ENCODE data around the gene XRCC3. TPM values are rescaled to one million over a fixed set of nuclear protein-coding genes. Genes with fewer than 3 reads are reported as not detected.

Gene XRCC3
- total and polyA plus RNA-seq, 8 donors = 9.2 to 26.0 (median 17.8) TPM

GRCh38 chr14:103668117-103668516 lies 47.1 kb downstream of the XRCC3 start:
- H3K36me3 ChIP-seq = peaks cover 0 to 100% of the 10 kb centered on the region in 2 donors
- DNase-seq (no peak), ATAC-seq (no peak)
- H3K27ac ChIP-seq = no peak overlapping the region
- no peaks in the 10 kb centered on the region for H3K9me3 ChIP-seq
- no peak overlapping the region for H3K4me3 ChIP-seq
- no peak for TF ChIP-seq CTCF (IDR thresholded peaks at IDR 0.05)
- intact Hi-C loops (cut with DNase I) = no loop called here
- H3K27me3 ChIP-seq = no peaks in the 10 kb centered on the region
- H3K4me1 ChIP-seq = peaks cover 0 to 8% of the 10 kb centered on the region in 2 donors

GRCh38 chr14:103667671-103668070 lies 47.6 kb downstream of the XRCC3 start:
- no peak for DNase-seq
- intact Hi-C loops (cut with DNase I) = no loop called here
- no peak overlapping the region for H3K4me3 ChIP-seq

GRCh38 chr14:103663506-103663905 lies 51.7 kb downstream of the XRCC3 start:
- intact Hi-C loops (cut with DNase I) = no loop called here
- ATAC-seq = peak; percentile 9
- Histone ChIP-seq H3K9me3 (no peaks in the 10 kb centered on the region), H3K27ac (peak overlapping the region; percentile 45 to 47), H3K4me3 (no peak overlapping the region), H3K4me1 (peaks cover 0 to 9% of the 10 kb centered on the region in 2 donors), H3K36me3 (peaks cover 0 to 100% of the 10 kb centered on the region in 2 donors), H3K27me3 (no peaks in the 10 kb centered on the region)
- no peak for TF ChIP-seq CTCF (IDR thresholded peaks at IDR 0.05)
- no peak for DNase-seq

More at GRCh38 chr14:103667671-103668070, 47.6 kb downstream of the XRCC3 start:
- Histone ChIP-seq H3K27ac (no peak overlapping the region), H3K36me3 (peaks cover 0 to 100% of the 10 kb centered on the region in 2 donors), H3K9me3 (no peaks in the 10 kb centered on the region), H3K4me1 (peaks cover 0 to 9% of the 10 kb centered on the region in 2 donors), H3K27me3 (no peaks in the 10 kb centered on the region)
- ATAC-seq = no peak
- no peak for TF ChIP-seq CTCF (IDR thresholded peaks at IDR 0.05)

GRCh38 chr14:103662591-103662990 lies 52.7 kb downstream of the XRCC3 start:
- Histone ChIP-seq H3K4me3 (no peak overlapping the region), H3K9me3 (no peaks in the 10 kb centered on the region), H3K4me1 (peaks cover 0 to 14% of the 10 kb centered on the region in 2 donors), H3K27me3 (no peaks in the 10 kb centered on the region), H3K27ac (no peak overlapping the region), H3K36me3 (peaks cover 0 to 100% of the 10 kb centered on the region in 2 donors)
- ATAC-seq (no peak), DNase-seq (no peak)
- intact Hi-C loops (cut with DNase I) = no loop called here
- TF ChIP-seq CTCF (IDR thresholded peaks at IDR 0.05) = no peak

- no peaks in the 10 kb centered on the region for H3K27me3 ChIP-seq
- ATAC-seq (no peak), DNase-seq (no peak)
- no peak for TF ChIP-seq CTCF (IDR thresholded peaks at IDR 0.05)
- H3K27ac ChIP-seq = no peak overlapping the region
- no peaks in the 10 kb centered on the region for H3K9me3 ChIP-seq
- peaks cover 0 to 100% of the 10 kb centered on the region in 2 donors for H3K36me3 ChIP-seq
- intact Hi-C loops (cut with DNase I) = no loop called here
- peaks cover 0 to 19% of the 10 kb centered on the region in 2 donors for H3K4me1 ChIP-seq
- no peak overlapping the region for H3K4me3 ChIP-seq
Observed at GRCh38 chr14:103662029-103662428, 53.2 kb downstream of the XRCC3 start.

Measured in left lung (tissue), 10 donors.